Stomach (tissue), 9 donors: ENCODE data around the gene NRP1. TPM values are rescaled to one million over a fixed set of nuclear protein-coding genes. Genes with fewer than 3 reads are reported as not detected.
A peak's percentile ranks its signal among the peaks of the same experiment; 100 is the strongest.

ENCODE experiments used
- DNase-seq, 2 donors: peaks; one replicate each; pipeline versions ENCODE4 v3.0.0 to v3.0.0-alpha.2; 2013 to 2019
- H3K27ac ChIP-seq, 5 donors: fragments of 200-600 bp in 4 of 5; sonication (generic) in 4 of 5; one replicate each; pipeline ENCODE4 v1.5.1; 2013 to 2019; ENCODE audit warnings: mild to moderate bottlenecking in 1 of 5, moderate library complexity in 1 of 5
- H3K27me3 ChIP-seq, 3 donors: fragments of 200-600 bp; sonication (generic); one replicate each; pipeline ENCODE4 v1.5.1; 2017 to 2019; ENCODE audit warnings: mixed run types in 1 of 3
- H3K36me3 ChIP-seq, 4 donors: fragments of 200-600 bp; sonication (generic); 1 replicate in 3 of 4; 2 replicates in 1 of 4; pipeline ENCODE4 v1.5.1; 2016 to 2019
- H3K4me1 ChIP-seq, 4 donors: fragments of 200-600 bp; sonication (generic); one replicate each; pipeline ENCODE4 v1.5.1; 2016 to 2019
- H3K4me3 ChIP-seq, 4 donors: fragments of 200-600 bp; sonication (generic) in 3 of 4; one replicate each; pipeline ENCODE4 v1.5.1; 2016 to 2019; ENCODE audit warnings: mild to moderate bottlenecking in 1 of 4
- H3K9me3 ChIP-seq, 4 donors: fragments of 200-600 bp; sonication (generic); one replicate each; pipeline ENCODE4 v1.5.1; 2016 to 2019
- CTCF ChIP-seq, 7 experiments: fragments of 450-650 bp in 4 of 7; fragments of 200-600 bp in 3 of 7; sonication (generic) in 3 of 7; IDR thresholded peaks; one replicate each; pipeline ENCODE4 v1.5.1; 2016 to 2019; ENCODE audit warnings: antibody characterized with exemption in 7 of 7, control low read depth in 2 of 7, mild to moderate bottlenecking in 1 of 7
- EP300 ChIP-seq: sonication (generic); formaldehyde crosslinking; IDR thresholded peaks from one replicate; pipeline ENCODE4 v1.6.1; 2017; ENCODE audit warnings: antibody characterized with exemption
- POLR2A ChIP-seq, 4 donors: fragments of 450-650 bp; IDR thresholded peaks; one replicate each; pipeline ENCODE4 v1.6.1; 2016; ENCODE audit warnings: antibody characterized with exemption in 4 of 4, control low read depth in 2 of 4, mild to moderate bottlenecking in 1 of 4, moderate library complexity in 1 of 4
- POLR2AphosphoS5 ChIP-seq, 3 donors: sonication (generic); formaldehyde crosslinking; IDR thresholded peaks; one replicate each; pipeline ENCODE4 v1.6.1; 2016; ENCODE audit warnings: antibody characterized with exemption in 3 of 3
- WGBS, 5 donors: extraction: QIAGEN DNeasy Blood & Tissue Kit in 3 of 5; methylation state at CpG; one replicate each; pipeline versions ENCODE4 v1.1.5 to v1.1.7; 2013 to 2018; 5-methylcytosine and 5-hydroxymethylcytosine counted together
- intact Hi-C: fragments of 100-400 bp; cut with DNase I; formaldehyde crosslinking; loops from one replicate; pipeline ENCODE4 v1.15.1; 2023; ENCODE audit warnings: low total_unique reads
- polyA plus RNA-seq, 3 donors: library from polyadenylated mRNA; stranded (reverse); fragments of 200-250 nt; gene quantifications; one replicate each; pipeline ENCODE4 v1.2.3, GENCODE V29; 2013
- total RNA-seq, 5 donors: library from RNA; depleted of rRNA; stranded (reverse); fragments of >200 nt; gene quantifications; one replicate each; pipeline versions ENCODE4 v1.1.0 to v1.2.3, GENCODE V29; 2014 to 2016
- donor health status: healthy with polysubstance abuse.
- donor health status: Bipolar disorder and iron deficiency.
- donor health status: healthy.

The NRP1 gene
- total and polyA plus RNA-seq, 8 donors = 4.6 to 94.7 (median 13.0) TPM

DNA sequence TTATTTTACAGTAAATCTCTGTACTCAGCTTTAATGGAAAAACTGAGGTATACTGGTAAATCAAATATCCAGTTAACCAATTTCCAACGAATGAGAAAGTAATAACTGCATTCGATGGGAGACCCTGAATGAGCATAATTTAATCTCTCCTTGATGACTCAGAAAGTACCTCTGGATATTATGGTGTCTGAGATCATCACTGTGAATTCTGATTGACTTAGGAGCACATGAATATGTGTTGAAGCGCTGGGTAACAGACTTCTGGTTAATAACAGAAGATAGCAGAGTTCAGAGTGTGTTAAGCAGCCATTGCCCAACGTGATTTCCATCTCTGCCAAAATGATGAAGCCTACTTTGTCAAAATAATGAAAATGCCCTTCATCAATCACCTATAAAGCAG is 116.6 kb downstream of the NRP1 start:
- intact Hi-C loops = no loop called here
- no peak for TF ChIP-seq EP300
- no peak for TF ChIP-seq CTCF (IDR thresholded peaks at IDR 0.05)
- no peak for TF ChIP-seq POLR2AphosphoS5 (IDR thresholded peaks at IDR 0.05)
- no peak for TF ChIP-seq POLR2A (IDR thresholded peaks at IDR 0.05)
- peaks cover 4 to 31% (median 30%) of the 10 kb centered on the region in 4 donors for H3K36me3 ChIP-seq
- H3K27me3 ChIP-seq = no peaks in the 10 kb centered on the region
- DNase-seq = no peak
- no peak overlapping the region for H3K4me3 ChIP-seq
- H3K4me1 ChIP-seq = peaks cover 0 to 23% (median 6%) of the 10 kb centered on the region in 4 donors
- 77 to 85% (median 80%) methylated on average over 4 of the region's 4 CpGs for WGBS, 5 donors
- H3K9me3 ChIP-seq = no peaks in the 10 kb centered on the region
- no peak overlapping the region for H3K27ac ChIP-seq

- Histone ChIP-seq H3K4me1 (peaks cover 0 to 32% (median 8%) of the 10 kb centered on the region in 4 donors), H3K36me3 (peaks cover 7 to 33% (median 31%) of the 10 kb centered on the region in 4 donors), H3K4me3 (no peak overlapping the region), H3K9me3 (no peaks in the 10 kb centered on the region), H3K27me3 (no peaks in the 10 kb centered on the region), H3K27ac (peak overlapping the region in 4 of 5 donors; percentile 28 to 48 (median 38))
- 29 to 43% (median 35%) methylated on average over 5 of the region's 5 CpGs for WGBS, 5 donors
- no peak for DNase-seq
- TF ChIP-seq POLR2A (IDR thresholded peaks at IDR 0.05) (no peak), POLR2AphosphoS5 (IDR thresholded peaks at IDR 0.05) (no peak), CTCF (IDR thresholded peaks at IDR 0.05) (no peak), EP300 (no peak)
- intact Hi-C loops = no loop called here
Observed at GRCh38 chr10:33216661-33217427, 117.6 kb downstream of the NRP1 start.

- 76 to 92% (median 82%) methylated on average over 3 of the region's 3 CpGs for WGBS, 5 donors
- Histone ChIP-seq H3K4me1 (peaks cover 0 to 41% (median 12%) of the 10 kb centered on the region in 4 donors), H3K27me3 (no peaks in the 10 kb centered on the region), H3K27ac (peak overlapping the region in 2 of 5 donors; percentile 37 to 48), H3K4me3 (no peak overlapping the region), H3K9me3 (no peaks in the 10 kb centered on the region), H3K36me3 (peaks cover 7 to 26% (median 25%) of the 10 kb centered on the region in 4 donors)
- peak in 1 of 3 donors; percentile 8 for TF ChIP-seq POLR2AphosphoS5 (IDR thresholded peaks at IDR 0.05)
- TF ChIP-seq CTCF (IDR thresholded peaks at IDR 0.05) = no peak
- TF ChIP-seq EP300 = peak; percentile 60
- DNase-seq = no peak
- intact Hi-C loops = no loop called here
Observed at GRCh38 chr10:33215635-33216034, 118.8 kb downstream of the NRP1 start.

DNA sequence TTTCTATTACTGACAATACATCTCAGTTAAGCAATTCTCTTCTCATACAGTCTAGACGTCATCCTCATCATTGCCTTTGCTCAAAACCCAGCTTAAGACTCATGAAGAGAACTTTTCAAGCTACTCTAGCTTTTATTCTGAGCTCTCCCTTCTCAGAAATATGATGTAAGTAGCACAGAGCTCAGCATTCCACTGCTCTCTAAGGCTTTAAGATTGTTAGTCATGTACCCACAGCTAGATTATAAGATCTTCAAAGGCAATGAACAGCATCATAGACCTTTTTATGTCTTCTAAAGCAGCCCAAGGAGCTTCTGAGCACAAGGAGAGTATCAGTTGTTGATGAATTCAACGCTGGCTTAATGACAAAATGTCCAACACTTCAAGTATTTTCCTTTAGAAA is 119.3 kb downstream of the NRP1 start:
- H3K4me1 ChIP-seq = peaks cover 0 to 41% (median 12%) of the 10 kb centered on the region in 4 donors
- no peak overlapping the region for H3K4me3 ChIP-seq
- H3K9me3 ChIP-seq = no peaks in the 10 kb centered on the region
- intact Hi-C loops = no loop called here
- H3K27ac ChIP-seq = no peak overlapping the region
- 66 to 95% (median 87%) methylated on average over 2 of the region's 2 CpGs for WGBS, 5 donors
- H3K36me3 ChIP-seq = peaks cover 7 to 28% (median 26%) of the 10 kb centered on the region in 4 donors
- DNase-seq = no peak
- H3K27me3 ChIP-seq = no peaks in the 10 kb centered on the region
- TF ChIP-seq EP300 (no peak), CTCF (IDR thresholded peaks at IDR 0.05) (no peak), POLR2A (IDR thresholded peaks at IDR 0.05) (no peak), POLR2AphosphoS5 (IDR thresholded peaks at IDR 0.05) (no peak)
